Prostate gland (tissue), 2 donors: ENCODE results near the gene SPDL1.

Experiments
- CTCF ChIP-seq, 4 experiments: fragments of 200-600 bp in 2 of 4; fragments of 450-650 bp in 2 of 4; sonication (generic) in 2 of 4; IDR thresholded peaks; 1 replicate in 3 of 4; 2 replicates in 1 of 4; pipeline ENCODE4 v1.5.1; 2016 to 2019; ENCODE audit warnings: antibody characterized with exemption in 4 of 4, mild to moderate bottlenecking in 2 of 4, moderate library complexity in 2 of 4
- POLR2A ChIP-seq: fragments of 450-650 bp; IDR thresholded peaks from one replicate; pipeline ENCODE4 v1.6.1; 2016; ENCODE audit warnings: antibody characterized with exemption, mild to moderate bottlenecking

- no peak for TF ChIP-seq CTCF (IDR thresholded peaks at IDR 0.05)
- TF ChIP-seq POLR2A = no peak
Measured at GRCh38 chr5:169606279-169606678, 22.7 kb downstream of the SPDL1 start.
